Suprapubic skin (tissue), 4 donors: ENCODE data around the gene MTCL1. TPM values are rescaled to one million over a fixed set of nuclear protein-coding genes. Genes with fewer than 3 reads are reported as not detected.

Experiments
- DNase-seq, 2 donors: peaks; one replicate each; pipeline ENCODE4 v3.0.0-alpha.2; 2019; ENCODE audit warnings: low spot score in 2 of 2
- H3K27ac ChIP-seq: fragments of 200-600 bp; sonication (generic); one replicate; pipeline ENCODE4 v1.5.1; 2019
- H3K27me3 ChIP-seq: fragments of 200-600 bp; sonication (generic); one replicate; pipeline ENCODE4 v1.5.1; 2019
- H3K36me3 ChIP-seq: fragments of 200-600 bp; sonication (generic); one replicate; pipeline ENCODE4 v1.5.1; 2019
- H3K4me1 ChIP-seq: fragments of 200-600 bp; sonication (generic); one replicate; pipeline ENCODE4 v1.5.1; 2019
- H3K4me3 ChIP-seq: fragments of 200-600 bp; sonication (generic); one replicate; pipeline ENCODE4 v1.5.1; 2019; ENCODE audit warnings: mild to moderate bottlenecking
- H3K9me3 ChIP-seq: fragments of 200-600 bp; sonication (generic); one replicate; pipeline ENCODE4 v1.5.1; 2019
- EP300 ChIP-seq: sonication (generic); formaldehyde crosslinking; IDR thresholded peaks from one replicate; pipeline ENCODE4 v1.6.1; 2017; ENCODE audit warnings: antibody characterized with exemption
- POLR2A ChIP-seq, 2 donors: fragments of 450-650 bp; IDR thresholded peaks; one replicate each; pipeline ENCODE4 v1.6.1; 2017; ENCODE audit warnings: antibody characterized with exemption in 2 of 2, mild to moderate bottlenecking in 2 of 2, moderate library complexity in 2 of 2
- POLR2AphosphoS5 ChIP-seq, 3 donors: sonication (generic); formaldehyde crosslinking; IDR thresholded peaks; one replicate each; pipeline ENCODE4 v1.6.1; 2017; ENCODE audit warnings: antibody characterized with exemption in 3 of 3
- WGBS: methylation state at CpG from one replicate; pipeline ENCODE4 v1.1.5; 2018; 5-methylcytosine and 5-hydroxymethylcytosine counted together
- total RNA-seq, 4 donors: library from RNA; depleted of rRNA; stranded (reverse); fragments of >200 nt; gene quantifications; one replicate each; pipeline ENCODE4 v1.1.0, GENCODE V29; 2016
- TF ChIP-seq, protein P1 (sequence below), 2 donors: fragments of 200-600 bp in 1 of 2; fragments of 450-650 bp in 1 of 2; sonication (generic) in 1 of 2; IDR thresholded peaks; one replicate each; pipeline ENCODE4 v1.5.1; 2016 to 2019; ENCODE audit warnings: antibody characterized with exemption in 2 of 2, mild to moderate bottlenecking in 1 of 2, moderate library complexity in 1 of 2

The MTCL1 gene
- total RNA-seq, 4 donors from 2014 or later, result 7.0 to 9.4 (median 8.1) TPM

DNA sequence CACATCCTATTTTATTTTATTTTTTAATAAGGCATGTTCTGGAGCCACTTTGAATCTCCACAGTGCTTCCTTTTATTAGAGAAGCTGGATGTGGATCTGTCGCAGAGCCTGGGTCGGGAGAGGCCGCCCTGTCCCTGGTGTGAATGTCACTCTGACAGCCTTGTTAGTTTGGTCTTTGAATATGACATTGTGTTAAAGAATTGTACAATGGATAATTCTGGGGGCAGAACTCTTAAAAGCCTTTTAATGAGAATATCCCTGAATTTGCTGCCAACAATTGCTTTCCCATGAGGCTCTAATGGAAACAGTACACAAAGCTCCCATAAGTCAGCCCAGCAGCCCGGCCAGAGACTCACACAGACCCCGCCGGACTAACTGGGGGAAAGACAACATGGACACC, 82.4 kb downstream of the MTCL1 start:
- H3K9me3 ChIP-seq, result no peaks in the 10 kb centered on the region
- no peak overlapping the region for H3K4me3 ChIP-seq
- no peaks in the 10 kb centered on the region for H3K27me3 ChIP-seq
- no peak overlapping the region for H3K27ac ChIP-seq
- no peak for DNase-seq
- TF ChIP-seq POLR2A (IDR thresholded peaks at IDR 0.05) (no peak), EP300 (no peak), POLR2AphosphoS5 (IDR thresholded peaks at IDR 0.05) (no peak)
- TF ChIP-seq, protein P1, sequence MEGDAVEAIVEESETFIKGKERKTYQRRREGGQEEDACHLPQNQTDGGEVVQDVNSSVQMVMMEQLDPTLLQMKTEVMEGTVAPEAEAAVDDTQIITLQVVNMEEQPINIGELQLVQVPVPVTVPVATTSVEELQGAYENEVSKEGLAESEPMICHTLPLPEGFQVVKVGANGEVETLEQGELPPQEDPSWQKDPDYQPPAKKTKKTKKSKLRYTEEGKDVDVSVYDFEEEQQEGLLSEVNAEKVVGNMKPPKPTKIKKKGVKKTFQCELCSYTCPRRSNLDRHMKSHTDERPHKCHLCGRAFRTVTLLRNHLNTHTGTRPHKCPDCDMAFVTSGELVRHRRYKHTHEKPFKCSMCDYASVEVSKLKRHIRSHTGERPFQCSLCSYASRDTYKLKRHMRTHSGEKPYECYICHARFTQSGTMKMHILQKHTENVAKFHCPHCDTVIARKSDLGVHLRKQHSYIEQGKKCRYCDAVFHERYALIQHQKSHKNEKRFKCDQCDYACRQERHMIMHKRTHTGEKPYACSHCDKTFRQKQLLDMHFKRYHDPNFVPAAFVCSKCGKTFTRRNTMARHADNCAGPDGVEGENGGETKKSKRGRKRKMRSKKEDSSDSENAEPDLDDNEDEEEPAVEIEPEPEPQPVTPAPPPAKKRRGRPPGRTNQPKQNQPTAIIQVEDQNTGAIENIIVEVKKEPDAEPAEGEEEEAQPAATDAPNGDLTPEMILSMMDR (IDR thresholded peaks at IDR 0.05), result no peak
- no peaks in the 10 kb centered on the region for H3K36me3 ChIP-seq
- H3K4me1 ChIP-seq, result no peaks in the 10 kb centered on the region
- 80% methylated on average over 6 of the region's 6 CpGs for WGBS

DNA sequence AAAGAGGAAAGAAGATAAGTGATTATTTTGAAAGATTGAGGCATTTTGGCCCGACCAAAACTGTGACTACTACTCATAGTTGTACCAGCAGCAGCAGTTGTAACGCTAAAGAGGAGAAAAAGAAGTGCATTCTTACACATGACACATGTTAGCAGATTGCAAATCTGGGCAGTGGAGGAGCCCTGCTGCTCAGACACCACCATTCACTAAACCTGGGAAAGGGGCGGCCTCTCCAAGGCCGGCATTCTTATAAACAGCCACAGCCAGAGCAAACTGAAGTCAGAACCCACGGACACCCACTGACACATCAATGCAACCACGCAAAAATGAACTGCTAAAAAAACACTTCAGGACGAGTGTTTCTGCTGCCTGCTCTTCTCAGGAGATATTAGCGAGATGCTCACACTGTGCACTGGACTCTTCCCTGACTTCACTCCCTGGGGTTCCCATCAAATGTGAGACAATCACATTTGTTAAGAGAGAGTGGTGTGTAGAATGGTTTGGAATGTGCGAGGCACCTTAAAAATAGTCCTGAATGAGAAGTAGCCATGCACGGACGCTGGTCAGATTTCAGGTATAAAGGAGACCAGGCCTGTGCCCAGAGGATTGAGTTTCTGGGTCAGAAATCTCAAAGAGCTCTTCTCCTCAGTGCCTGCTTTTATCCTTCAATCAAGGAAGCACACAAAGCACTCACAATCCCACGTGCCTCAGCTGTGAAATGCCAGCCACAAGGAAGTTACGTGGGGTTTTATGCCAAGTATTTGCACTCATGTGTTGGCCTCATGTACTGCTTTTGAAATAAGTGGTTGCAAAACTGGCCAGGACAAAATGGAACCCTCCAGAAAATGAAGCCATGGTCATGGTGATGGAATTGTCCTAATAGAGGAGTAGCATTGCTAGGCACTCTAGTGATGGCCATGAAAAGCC, 83.4 kb downstream of the MTCL1 start:
- WGBS, result 80% methylated on average over 13 of the region's 13 CpGs
- no peaks in the 10 kb centered on the region for H3K27me3 ChIP-seq
- no peak overlapping the region for H3K4me3 ChIP-seq
- H3K4me1 ChIP-seq, result no peaks in the 10 kb centered on the region
- H3K27ac ChIP-seq, result no peak overlapping the region
- no peaks in the 10 kb centered on the region for H3K36me3 ChIP-seq
- DNase-seq, result no peak
- no peak for TF ChIP-seq POLR2A (IDR thresholded peaks at IDR 0.05)
- no peak for TF ChIP-seq EP300
- TF ChIP-seq, protein P1 (IDR thresholded peaks at IDR 0.05), result no peak
- no peaks in the 10 kb centered on the region for H3K9me3 ChIP-seq

DNA sequence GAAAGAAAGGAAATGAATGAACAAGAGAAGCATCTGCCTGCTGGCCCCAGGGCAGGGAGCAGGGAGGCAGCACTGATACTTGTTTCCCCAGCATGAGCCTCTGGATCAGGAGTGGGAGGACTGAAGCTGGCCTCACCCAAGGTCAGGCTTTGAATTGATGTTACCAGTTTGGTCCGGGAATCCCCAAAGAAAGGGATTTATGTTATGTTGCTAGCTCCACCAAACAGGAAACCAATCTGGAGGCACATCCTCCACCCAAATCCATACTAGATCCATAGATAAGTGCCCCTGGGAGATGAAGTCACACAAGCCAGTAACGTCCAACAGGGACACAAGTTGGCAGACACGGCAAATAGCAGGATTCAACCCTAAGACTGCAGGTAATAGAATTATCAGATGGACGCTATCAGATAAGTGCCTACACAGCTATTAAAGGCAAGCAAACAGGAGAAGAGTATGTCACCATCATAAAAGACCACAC, 85.9 kb downstream of the MTCL1 start:
- DNase-seq, result no peak
- Histone ChIP-seq H3K27me3 (no peaks in the 10 kb centered on the region), H3K36me3 (no peaks in the 10 kb centered on the region), H3K4me3 (no peak overlapping the region), H3K9me3 (no peaks in the 10 kb centered on the region), H3K27ac (no peak overlapping the region), H3K4me1 (no peaks in the 10 kb centered on the region)
- 66% methylated on average over 4 of the region's 4 CpGs for WGBS
- TF ChIP-seq, protein P1 (IDR thresholded peaks at IDR 0.05), result no peak
- TF ChIP-seq POLR2AphosphoS5 (IDR thresholded peaks at IDR 0.05) (no peak), EP300 (no peak), POLR2A (IDR thresholded peaks at IDR 0.05) (no peak)

DNA sequence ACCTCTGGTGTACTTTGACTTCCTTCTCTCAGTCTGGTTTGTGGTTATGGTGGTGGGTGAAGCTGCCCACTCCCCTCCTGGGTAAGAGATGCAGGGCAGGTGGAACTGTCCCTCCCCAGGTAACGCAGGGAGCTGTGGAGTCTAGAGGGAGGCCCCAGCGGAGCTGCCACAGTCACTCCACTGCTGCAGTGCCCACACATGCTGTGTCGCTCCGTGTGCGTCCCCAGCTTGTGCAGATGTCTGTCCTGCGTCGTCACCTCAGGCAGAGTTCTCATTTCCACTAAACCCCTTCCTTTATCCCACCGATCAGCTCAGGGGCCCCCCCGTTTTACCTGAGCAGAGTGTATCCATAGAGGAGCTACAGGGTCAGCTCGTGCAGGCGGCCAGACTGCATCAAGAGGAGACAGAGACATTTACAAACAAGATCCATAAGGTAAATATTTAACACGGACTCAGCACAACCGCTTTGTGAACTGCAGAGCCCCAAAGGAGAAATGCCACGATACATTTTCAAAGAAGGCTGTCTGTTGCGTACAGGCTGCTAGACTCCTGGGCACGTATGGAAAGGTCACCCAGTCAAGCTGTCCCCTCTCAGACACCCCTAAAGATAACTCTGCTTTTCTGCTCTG, 87.4 kb downstream of the MTCL1 start:
- no peak for TF ChIP-seq EP300
- TF ChIP-seq, protein P1 (IDR thresholded peaks at IDR 0.05), result no peak
- no peak for TF ChIP-seq POLR2AphosphoS5 (IDR thresholded peaks at IDR 0.05)
- TF ChIP-seq POLR2A (IDR thresholded peaks at IDR 0.05), result no peak
- no peak overlapping the region for H3K27ac ChIP-seq
- H3K27me3 ChIP-seq, result no peaks in the 10 kb centered on the region
- no peak overlapping the region for H3K4me3 ChIP-seq
- no peaks in the 10 kb centered on the region for H3K9me3 ChIP-seq
- DNase-seq, result no peak
- H3K4me1 ChIP-seq, result no peaks in the 10 kb centered on the region
- H3K36me3 ChIP-seq, result no peaks in the 10 kb centered on the region
- WGBS, result 92% methylated on average over 16 of the region's 16 CpGs
